IMR-90 (cell line): Measurements from ENCODE around the gene CERS6. TPM values are rescaled to one million over a fixed set of nuclear protein-coding genes. Genes with fewer than 3 reads are reported as not detected.

Experiments
- ATAC-seq: fragments of 200-7000 bp; cut with Tn5 transposase; 2 replicates; pipeline ENCODE4 v1.9.1; 2020; ENCODE audit warnings: low read depth, mild to moderate bottlenecking, moderate library complexity
- BruUV-seq: library from RNA; stranded (reverse); fragments of 400-500 nt; replicated peaks from 2 replicates; lab custom pipeline; 2021; lab: Mats Ljungman, UMichigan
- CTCF ChIA-PET: fragments of 300-600 bp; formaldehyde crosslinking; extraction: SDS; loops from one replicate; lab custom pipeline; 2021; ENCODE audit warnings: antibody characterized with exemption; lab: Yijun Ruan, JAX
- POLR2A ChIA-PET: fragments of 300-600 bp; sonication (Branson Sonifier 250); formaldehyde crosslinking; loops from one replicate; lab custom pipeline; 2022; ENCODE audit warnings: antibody characterized with exemption; ENCODE audit not compliant: unreplicated experiment; lab: Charles Lee
- DNase-seq: peaks from one replicate; pipeline ENCODE4 v3.0.0; 2013
- H2AFZ ChIP-seq: replicated peaks from 2 replicates; pipeline ENCODE3; 2013; ENCODE audit warnings: low read length, mild to moderate bottlenecking; ENCODE audit not compliant: poor library complexity
- H2AK5ac ChIP-seq: 2 replicates; pipeline ENCODE4 v1.6.1; 2013; ENCODE audit warnings: low read depth, low read length, inconsistent platforms
- H2AK9ac ChIP-seq: replicated peaks from 2 replicates; pipeline ENCODE3; 2013; ENCODE audit warnings: mild to moderate bottlenecking, low read depth, low read length, moderate library complexity; ENCODE audit not compliant: poor library complexity
- H2BK120ac ChIP-seq: 2 replicates; pipeline ENCODE4 v1.6.1; 2013; ENCODE audit warnings: low read depth, low read length, inconsistent platforms
- H2BK15ac ChIP-seq: 3 replicates; pipeline ENCODE4 v1.6.1; 2013; ENCODE audit warnings: low read depth, low read length, inconsistent platforms
- H2BK20ac ChIP-seq: 2 replicates; pipeline ENCODE4 v1.6.1; 2013; ENCODE audit warnings: low read depth, mild to moderate bottlenecking, inconsistent platforms, low read length, moderate library complexity
- H2BK5ac ChIP-seq: 2 replicates; pipeline ENCODE4 v1.6.1; 2013; ENCODE audit warnings: mild to moderate bottlenecking, low read depth, low read length, inconsistent platforms; ENCODE audit not compliant: poor library complexity, severe bottlenecking
- H3K14ac ChIP-seq: replicated peaks from 2 replicates; pipeline ENCODE4 v1.6.1; 2013; ENCODE audit warnings: low read depth, low read length, inconsistent platforms
- H3K18ac ChIP-seq: 2 replicates; pipeline ENCODE4 v1.6.1; 2013; ENCODE audit warnings: low read depth, low read length, control low read depth
- H3K23ac ChIP-seq: 2 replicates; pipeline ENCODE4 v1.6.1; 2013; ENCODE audit warnings: low read depth, low read length, inconsistent platforms
- H3K27ac ChIP-seq: 2 replicates; pipeline ENCODE4 v1.5.1; 2013; ENCODE audit warnings: mild to moderate bottlenecking, control low read depth, low read length; ENCODE audit not compliant: insufficient read depth
- H3K27me3 ChIP-seq: 2 replicates; pipeline ENCODE4 v1.6.1; 2013; ENCODE audit warnings: low read length; ENCODE audit not compliant: control insufficient read depth, insufficient read depth
- H3K36me3 ChIP-seq: 2 replicates; pipeline ENCODE4 v1.6.1; 2013; ENCODE audit warnings: low read length, mixed read lengths; ENCODE audit not compliant: control insufficient read depth, insufficient read depth
- H3K4ac ChIP-seq: 2 replicates; pipeline ENCODE4 v1.6.1; 2013; ENCODE audit warnings: low read depth, low read length, inconsistent platforms
- H3K4me1 ChIP-seq: 2 replicates; pipeline ENCODE4 v1.6.1; 2013; ENCODE audit warnings: low read length, mixed read lengths; ENCODE audit not compliant: control insufficient read depth, insufficient read depth
- H3K4me2 ChIP-seq: 2 replicates; pipeline ENCODE4 v1.6.1; 2013; ENCODE audit warnings: low read depth, mild to moderate bottlenecking, control low read depth, low read length, moderate library complexity
- H3K4me3 ChIP-seq: 2 replicates; pipeline ENCODE4 v1.5.1; 2013; ENCODE audit warnings: low read depth, mild to moderate bottlenecking, control low read depth, low read length, moderate library complexity; ENCODE audit not compliant: insufficient read depth
- H3K56ac ChIP-seq: 2 replicates; pipeline ENCODE4 v1.6.1; 2013; ENCODE audit warnings: low read length, inconsistent platforms; ENCODE audit not compliant: insufficient read depth; ENCODE audit errors: extremely low read depth
- H3K79me1 ChIP-seq, 2 experiments: 2 replicates each; pipeline ENCODE4 v1.6.1; 2013; ENCODE audit warnings: low read length in 2 of 2, inconsistent platforms in 1 of 2, low read depth in 1 of 2
- H3K9ac ChIP-seq: 2 replicates; pipeline ENCODE4 v1.6.1; 2013; ENCODE audit warnings: low read depth, low read length, control low read depth
- H3K9me1 ChIP-seq: 2 replicates; pipeline ENCODE4 v1.6.1; 2013; ENCODE audit warnings: low read length, inconsistent platforms; ENCODE audit not compliant: insufficient read depth
- H3K9me3 ChIP-seq: 2 replicates; pipeline ENCODE4 v1.6.1; 2013; ENCODE audit warnings: low read length; ENCODE audit not compliant: control insufficient read depth, insufficient read depth
- H4K20me1 ChIP-seq: 2 replicates; pipeline ENCODE4 v1.6.1; 2013; ENCODE audit warnings: low read length, inconsistent platforms; ENCODE audit not compliant: insufficient read depth
- H4K5ac ChIP-seq: 2 replicates; pipeline ENCODE4 v1.6.1; 2013; ENCODE audit warnings: mild to moderate bottlenecking, low read depth, low read length, control low read depth
- H4K8ac ChIP-seq, 2 experiments: 2 replicates each; pipeline ENCODE4 v1.6.1; 2013; ENCODE audit warnings: low read depth in 2 of 2, low read length in 2 of 2, control low read depth in 1 of 2, inconsistent platforms in 1 of 2
- H4K91ac ChIP-seq: 2 replicates; pipeline ENCODE4 v1.6.1; 2013; ENCODE audit warnings: low read depth, low read length, inconsistent platforms; ENCODE audit not compliant: insufficient read depth
- CEBPB ChIP-seq: IDR thresholded peaks from 2 replicates; pipeline ENCODE4 v1.6.1; 2012; ENCODE audit warnings: low read depth, low read length, improper control_type of control experiment
- FOS ChIP-seq: fragments of 150-350 bp; IDR thresholded peaks from 2 replicates; pipeline ENCODE4 v1.6.1; 2016; ENCODE audit warnings: low read depth, low read length
- SMC3 ChIP-seq: fragments of 150-350 bp; IDR thresholded peaks from 2 replicates; pipeline ENCODE4 v1.6.1; 2016; ENCODE audit warnings: low read depth, mild to moderate bottlenecking, antibody characterized with exemption, low read length, moderate library complexity
- WGBS, 2 experiments: methylation state at CpG; one replicate each; pipeline versions ENCODE4 v1.1.5 to v1.1.7; 2013; ENCODE audit warnings: missing lambda C conversion rate in 2 of 2; ENCODE audit not compliant: insufficient read length in 1 of 2; ENCODE audit errors: extremely low coverage in 2 of 2; 5-methylcytosine and 5-hydroxymethylcytosine counted together
- dilution Hi-C: fragments of 300-500 bp; cut with HindIII; formaldehyde crosslinking; loops from one replicate; pipeline ENCODE4 v1.14.3; 2018; ENCODE audit warnings: low sequenced_read_pairs; ENCODE audit not compliant: unreplicated experiment
- in situ Hi-C: fragments of 300-500 bp; cut with MboI; formaldehyde crosslinking; loops from 3 replicates; pipeline ENCODE4 v1.14.3; 2019; ENCODE audit warnings: low sequenced_read_pairs, inconsistent platforms, mixed read lengths
- intact Hi-C: fragments of 100-400 bp; cut with micrococcal nuclease; formaldehyde crosslinking; loops from 2 replicates; pipeline ENCODE4 v1.10.0; 2022
- polyA plus RNA-seq, 3 experiments: library from polyadenylated mRNA; depleted of rRNA; stranded (reverse); fragments of >200 nt; gene quantifications; 2 replicates each; pipeline ENCODE4 v1.2.3, GENCODE V29; 2012; ENCODE audit warnings: low replicate concordance in 1 of 3
- total RNA-seq: library from RNA; depleted of rRNA; stranded (reverse); fragments of >200 nt; gene quantifications from 2 replicates; pipeline ENCODE4 v1.2.3, GENCODE V29; 2012

CERS6 gene
- total and polyA plus RNA-seq, 2 of the 4 experiments (the other 2 are of a cell fraction): 2.1 to 5.7 TPM

GRCh38 chr2:168730344-168730743 lies 274.3 kb downstream of the CERS6 start:
- Histone ChIP-seq H3K27ac (no peak overlapping the region), H3K9ac (no peak overlapping the region)
- POLR2A ChIA-PET: no interaction called here

More at GRCh38 chr2:168730344-168730743, 274.3 kb downstream of the CERS6 start:
- no peak overlapping the region for H3K18ac ChIP-seq
- no peak overlapping the region for H2BK5ac ChIP-seq
- no peak overlapping the region for H3K4me2 ChIP-seq
- no peak overlapping the region for H3K4me3 ChIP-seq
- no peak overlapping the region for H3K23ac ChIP-seq
- no peaks in the 10 kb centered on the region for H3K36me3 ChIP-seq
- no peaks in the 10 kb centered on the region for H3K9me1 ChIP-seq
- no peaks in the 10 kb centered on the region for H3K79me1 ChIP-seq
- no peak overlapping the region for H3K14ac ChIP-seq
- TF ChIP-seq FOS (no peak), SMC3 (no peak), CEBPB (no peak)
- ATAC-seq: peak; percentile 14; the same call in 1 of the 2 replicates
- H2AK9ac ChIP-seq: no peak overlapping the region
- peak; percentile 11 for DNase-seq
- CTCF ChIA-PET: interaction anchor here (0.6 kb wide), 1 partner anchor 371 kb away, joined by 3 read pairs; no protein-coding TSS in a partner anchor
- in situ Hi-C loops: no loop called here
- no peaks in the 10 kb centered on the region for H3K4me1 ChIP-seq
- no peak overlapping the region for H2BK20ac ChIP-seq
- WGBS, 2 experiments: 100% methylated on average over 1 of the region's 4 CpGs; no CpG with 5 or more reads in 1 of the 2 experiments
- H4K91ac ChIP-seq: no peak overlapping the region
- H3K9me3 ChIP-seq: no peaks in the 10 kb centered on the region
- H3K27me3 ChIP-seq: no peaks in the 10 kb centered on the region
- H4K8ac ChIP-seq: no peak overlapping the region
- no peak overlapping the region for H2AK5ac ChIP-seq
- no peak overlapping the region for H3K56ac ChIP-seq
- no peak overlapping the region for H4K5ac ChIP-seq
- BruUV-seq: no TSS peak
- intact Hi-C loops: no loop called here
- no peak overlapping the region for H3K4ac ChIP-seq
- dilution Hi-C loops: no loop called here
- no peak overlapping the region for H2BK120ac ChIP-seq
- no peak overlapping the region for H2AFZ ChIP-seq
- no peaks in the 10 kb centered on the region for H4K20me1 ChIP-seq
- H2BK15ac ChIP-seq: no peak overlapping the region
